ENCODE data around the gene PTPRO.

Gene PTPRO

DNA sequence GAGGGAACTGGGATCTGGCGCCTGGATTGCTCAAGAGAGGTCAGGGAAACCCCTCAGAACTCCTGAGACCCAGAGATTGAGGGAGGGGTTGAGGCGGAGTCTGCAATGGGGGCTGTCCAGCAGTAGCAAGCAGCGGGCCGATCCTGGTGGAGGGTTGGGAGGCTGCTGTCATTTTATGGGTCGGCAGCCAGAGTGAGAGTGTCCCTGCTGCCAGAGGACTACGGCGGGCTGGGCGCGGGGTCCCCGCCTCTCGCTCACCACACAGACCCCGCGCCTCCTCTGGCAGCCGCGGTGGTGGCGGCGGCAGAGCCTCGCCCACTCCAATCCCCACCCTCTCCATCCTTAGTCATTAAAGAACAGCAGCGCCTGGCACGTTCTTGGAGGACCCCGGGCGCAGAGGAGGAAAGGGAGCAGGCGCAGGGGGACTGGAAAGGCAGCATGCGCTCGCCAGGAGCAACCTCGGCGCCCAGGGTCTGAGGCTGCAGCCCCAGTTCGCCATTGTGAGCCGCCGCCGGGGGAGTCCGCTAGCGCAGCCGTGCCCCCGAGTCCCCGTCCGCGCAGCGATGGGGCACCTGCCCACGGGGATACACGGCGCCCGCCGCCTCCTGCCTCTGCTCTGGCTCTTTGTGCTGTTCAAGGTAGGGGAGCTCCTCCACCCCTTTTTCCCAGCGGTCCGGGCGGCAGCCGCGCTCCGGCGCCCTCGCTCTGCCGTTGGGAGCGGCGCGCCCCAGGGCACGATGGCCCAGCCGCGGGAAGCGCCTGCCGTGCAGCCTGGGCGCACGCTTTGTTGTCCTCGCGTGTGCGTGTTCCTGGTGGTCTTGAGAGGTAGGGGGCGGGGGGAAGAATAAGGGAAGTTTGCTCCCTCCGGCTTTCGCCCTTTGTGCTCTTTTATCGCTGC, at the start of gene PTPRO:
PTPRO (plus strand) TSS at position 345 of the 898 bp plus-strand sequence.
- DNase-seq: peak; percentile 56

DNA sequence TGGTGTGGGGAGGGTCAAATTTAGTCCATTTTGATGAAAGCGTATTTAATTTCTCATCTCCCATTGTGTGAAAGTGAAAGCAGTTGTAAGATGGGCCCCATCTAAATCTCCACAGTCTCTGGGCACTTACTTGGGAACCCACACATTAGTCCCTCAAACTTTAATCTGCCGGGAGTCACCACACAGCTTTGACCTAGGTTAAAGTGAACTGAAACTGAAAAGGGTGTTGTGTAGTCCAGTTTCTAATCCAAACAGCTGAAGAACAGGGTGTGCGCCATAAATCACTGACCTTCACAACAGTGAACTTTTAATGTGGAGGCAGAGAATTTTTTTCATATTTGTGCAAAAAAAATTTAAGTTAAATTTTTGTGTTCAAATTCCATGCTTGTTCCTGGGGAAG, 48.4 kb upstream of the PTPRO start:
- DNase-seq: no peak

DNA sequence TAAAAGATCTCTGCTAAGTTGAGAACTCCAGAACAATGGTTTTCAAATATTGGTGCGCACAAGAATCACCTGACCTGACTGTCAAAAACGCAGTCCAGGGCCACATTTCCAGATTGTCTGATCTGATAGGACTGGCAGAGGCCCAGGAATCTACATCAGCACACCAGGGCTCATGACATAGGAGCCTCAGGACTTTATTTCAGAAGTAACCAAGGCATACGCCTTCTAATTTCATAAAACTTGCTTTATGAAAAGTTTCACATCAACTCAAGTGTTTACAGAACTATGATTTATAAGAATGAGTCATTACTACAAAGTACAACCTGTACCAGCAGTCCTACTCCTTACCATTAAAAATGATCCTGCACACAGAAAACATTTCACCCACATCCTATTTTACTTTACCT, 47.7 kb upstream of the PTPRO start:
- no peak for DNase-seq

DNA sequence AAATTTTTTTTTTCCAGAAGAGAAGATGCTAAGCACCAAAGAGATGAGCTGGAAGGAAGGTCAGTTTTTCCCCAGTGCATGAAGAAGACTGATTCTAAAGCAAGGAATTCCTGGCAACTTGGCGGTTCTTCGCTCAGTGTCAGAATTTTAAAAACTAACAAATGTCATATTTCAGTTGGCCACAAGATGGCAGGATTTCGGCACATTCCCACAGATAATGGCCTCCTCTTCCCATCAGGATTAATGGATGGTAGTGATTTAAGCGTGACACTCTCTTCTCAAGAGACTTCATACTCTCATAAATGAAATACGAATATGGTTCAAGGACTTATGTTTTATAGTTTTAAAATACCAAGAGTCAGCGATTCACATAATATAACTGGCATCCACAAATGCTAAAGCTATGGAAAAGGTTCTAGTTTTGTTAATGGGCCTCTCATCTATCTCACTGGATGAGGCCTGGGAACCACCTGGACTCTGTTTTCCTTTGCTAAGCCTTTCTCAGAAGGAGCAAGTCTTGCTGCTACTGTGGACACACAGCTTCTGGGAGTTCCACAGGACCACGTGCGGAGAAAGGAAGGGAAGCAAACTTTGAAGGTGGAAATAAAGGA, 46.1 kb upstream of the PTPRO start:
- peak; percentile 41 for DNase-seq

DNA sequence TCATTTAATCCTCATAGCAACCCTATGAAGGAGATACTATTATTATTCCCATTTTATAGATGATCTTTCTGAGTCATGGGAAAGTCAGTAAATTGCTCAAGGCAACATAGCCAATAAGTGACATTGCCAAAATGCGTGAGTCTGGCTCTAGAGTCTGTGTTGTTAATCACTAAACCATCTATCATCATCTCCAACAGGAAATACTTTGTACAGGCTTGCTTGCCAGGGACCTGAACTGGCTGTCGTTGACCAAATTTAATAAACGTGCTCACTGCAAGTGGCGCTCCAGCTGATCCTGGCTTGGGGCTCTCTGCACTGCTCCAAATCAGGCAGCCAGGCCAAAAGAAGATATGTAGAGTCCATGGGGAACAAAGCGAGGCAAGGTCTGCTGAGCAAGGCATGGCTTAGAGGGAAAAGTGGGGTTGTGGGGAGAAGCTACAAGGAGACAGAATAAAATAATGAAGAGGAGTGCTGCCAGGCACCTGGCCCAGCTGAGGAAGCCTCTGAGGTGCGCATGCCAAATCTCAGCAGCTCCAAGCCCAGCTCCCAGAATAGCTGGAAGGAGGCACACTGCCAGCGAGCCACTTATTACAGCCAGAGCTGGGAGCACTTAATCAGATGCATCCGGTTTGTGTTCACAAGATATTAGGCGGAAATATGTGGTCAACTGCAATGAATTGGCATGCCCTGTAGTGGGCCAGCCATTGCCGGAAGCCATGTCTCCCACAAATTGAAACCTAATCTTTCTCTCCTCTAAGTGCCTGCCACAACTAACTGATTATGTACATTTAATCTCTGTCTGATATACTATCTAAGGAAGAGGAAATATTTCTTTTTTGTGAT, 43.3 kb upstream of the PTPRO start:
- DNase-seq: peak; percentile 53

DNA sequence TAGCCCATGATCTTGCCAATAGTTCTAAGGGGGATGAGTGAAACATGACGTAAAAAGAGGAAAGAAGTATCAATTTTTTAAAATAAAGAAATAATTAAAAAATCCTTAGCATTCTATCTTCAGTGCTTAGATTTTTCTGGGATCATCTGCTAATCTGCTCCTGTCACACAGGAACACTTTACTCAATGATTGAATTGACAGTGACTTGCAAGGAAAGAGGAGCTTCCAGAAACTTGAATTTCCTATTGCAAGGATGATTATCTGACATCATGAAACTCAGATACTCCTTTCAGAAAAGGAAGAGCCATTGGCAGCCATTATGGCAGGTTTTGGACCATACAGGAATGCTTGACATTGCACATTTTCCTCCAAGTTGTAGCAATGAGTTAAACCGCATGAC, 41.4 kb upstream of the PTPRO start:
- DNase-seq: no peak

DNA sequence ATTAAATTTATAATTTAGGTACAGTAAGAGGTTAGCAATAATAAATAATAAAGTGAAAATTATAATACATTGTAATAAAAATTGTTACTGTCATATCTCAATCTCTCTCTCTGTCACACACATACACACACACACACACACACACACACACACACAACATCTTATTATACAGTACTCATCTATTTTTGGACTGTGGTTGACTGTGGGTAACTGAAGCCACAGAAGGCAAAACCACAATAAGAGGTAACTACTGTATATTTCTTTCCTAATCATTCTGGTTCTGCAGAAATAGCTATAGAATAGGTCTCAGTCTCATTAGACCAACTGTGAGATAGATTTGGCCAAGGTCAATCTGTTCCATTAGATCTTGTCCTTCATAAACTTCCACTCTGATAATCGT, 33.1 kb upstream of the PTPRO start:
- DNase-seq: no peak

DNA sequence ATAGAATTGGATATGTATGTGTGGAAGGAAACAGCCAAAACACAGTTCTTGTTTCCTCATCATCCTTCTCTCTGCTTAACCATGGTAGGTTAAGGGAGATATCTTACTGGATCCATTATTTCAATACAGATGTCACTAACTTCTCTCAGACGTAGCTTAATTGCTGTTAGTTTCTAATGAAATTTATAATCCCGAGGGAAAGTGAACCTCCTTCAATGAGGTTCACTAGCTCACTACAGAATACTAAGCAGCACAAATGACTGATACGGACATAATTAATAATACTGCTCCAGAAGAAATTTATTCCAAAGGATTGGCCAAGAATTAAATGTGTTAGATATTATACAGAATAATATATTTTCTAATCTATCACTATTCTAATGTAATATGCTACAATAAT, 28.6 kb upstream of the PTPRO start:
- DNase-seq: no peak

DNA sequence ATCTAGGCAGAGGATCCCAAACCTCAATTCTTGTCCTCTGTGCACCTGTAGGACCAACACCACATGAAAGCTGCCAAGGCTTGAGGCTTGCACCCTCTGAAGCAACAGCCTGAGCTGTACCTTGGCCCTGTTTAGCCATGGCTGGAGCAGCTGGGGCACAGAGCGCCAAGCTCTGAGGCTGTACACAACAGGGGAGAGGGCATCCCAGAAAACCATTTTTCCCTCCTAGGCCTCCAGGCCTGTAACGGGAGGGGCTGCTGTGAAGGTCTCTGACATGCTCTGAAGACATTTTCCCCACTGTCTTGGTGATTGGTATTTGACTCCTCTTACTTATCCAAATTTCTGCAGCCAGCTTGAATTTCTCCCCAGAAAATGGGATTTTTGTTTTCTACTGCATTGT, 22.4 kb upstream of the PTPRO start:
- DNase-seq: no peak

DNA sequence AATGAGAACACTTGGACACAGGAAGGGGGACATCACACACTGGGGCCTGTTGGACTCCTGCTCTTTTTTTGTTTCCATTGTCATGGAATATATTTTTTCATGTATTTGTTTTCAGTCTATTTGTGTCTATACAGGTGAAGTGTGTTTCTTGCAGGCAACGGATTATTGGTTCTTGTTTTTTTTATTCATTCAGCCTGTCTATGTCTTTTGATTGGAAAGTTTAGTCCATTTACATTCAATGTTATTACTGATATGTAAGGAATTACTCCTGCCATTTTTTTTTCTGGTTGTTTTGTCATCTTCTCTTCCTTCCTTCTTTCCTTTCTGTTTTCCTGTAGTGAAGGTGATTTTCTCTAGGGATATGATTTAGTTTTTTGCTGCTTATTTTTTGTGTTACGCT, 18.0 kb upstream of the PTPRO start:
- DNase-seq: no peak

DNA sequence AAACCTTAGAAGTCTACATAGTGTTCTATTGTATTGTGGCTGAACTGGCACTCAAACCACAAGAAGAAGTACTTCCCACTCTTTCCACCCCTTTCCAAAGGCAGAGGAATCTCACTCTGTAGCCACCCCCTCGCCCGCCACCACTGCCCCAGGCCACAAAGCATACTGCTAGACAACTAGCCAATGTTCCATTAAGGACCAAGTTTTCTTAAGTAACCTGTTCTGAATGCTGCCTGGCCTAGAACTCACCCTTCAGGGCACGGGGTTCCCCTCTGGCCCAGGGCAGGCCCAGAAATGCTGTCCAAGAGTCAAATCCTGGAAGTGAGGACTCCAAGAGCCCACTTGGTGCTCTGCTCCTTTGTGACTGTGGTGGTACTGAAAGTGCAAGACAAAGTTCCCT, 15.7 kb upstream of the PTPRO start:
- no peak for DNase-seq

DNA sequence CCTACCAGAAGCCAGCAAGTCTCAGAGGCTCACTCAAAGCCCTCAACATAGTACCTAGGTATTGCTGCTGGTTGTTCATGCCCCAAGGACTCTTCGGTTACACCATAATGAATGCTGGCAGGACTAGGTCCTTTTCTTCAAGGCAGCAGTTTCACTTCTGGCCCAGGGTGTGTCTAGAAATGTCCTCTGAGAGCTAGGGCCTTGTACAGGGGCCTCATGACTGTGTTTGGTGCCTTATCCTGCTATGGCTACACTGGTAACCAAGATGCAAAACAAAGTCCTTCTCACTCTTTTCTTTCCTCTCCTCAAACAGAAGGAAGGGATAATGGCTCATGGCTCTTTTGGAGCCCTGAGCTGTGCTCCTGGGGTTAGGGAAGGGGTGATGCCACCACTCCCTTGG, 15.2 kb upstream of the PTPRO start:
- DNase-seq: no peak

DNA sequence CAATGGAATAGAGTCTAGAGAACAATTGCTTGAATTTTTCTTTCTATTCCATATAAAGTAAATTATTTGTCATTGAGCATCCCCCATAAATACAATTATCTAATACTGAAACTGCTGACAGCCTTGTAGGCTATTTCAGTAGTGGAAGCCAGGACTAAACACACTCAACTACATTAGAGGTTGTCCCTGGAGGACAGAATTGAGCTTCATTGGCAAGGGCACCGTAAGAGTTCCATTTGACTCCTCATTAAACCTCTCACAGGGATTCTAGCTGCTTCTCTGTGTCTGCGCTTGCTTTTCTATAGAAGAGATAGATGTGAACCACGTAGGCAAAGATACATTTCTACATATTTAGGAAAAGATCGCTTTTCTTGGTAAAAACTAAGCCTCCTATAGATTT, 3.5 kb upstream of the PTPRO start:
- DNase-seq: no peak

DNA sequence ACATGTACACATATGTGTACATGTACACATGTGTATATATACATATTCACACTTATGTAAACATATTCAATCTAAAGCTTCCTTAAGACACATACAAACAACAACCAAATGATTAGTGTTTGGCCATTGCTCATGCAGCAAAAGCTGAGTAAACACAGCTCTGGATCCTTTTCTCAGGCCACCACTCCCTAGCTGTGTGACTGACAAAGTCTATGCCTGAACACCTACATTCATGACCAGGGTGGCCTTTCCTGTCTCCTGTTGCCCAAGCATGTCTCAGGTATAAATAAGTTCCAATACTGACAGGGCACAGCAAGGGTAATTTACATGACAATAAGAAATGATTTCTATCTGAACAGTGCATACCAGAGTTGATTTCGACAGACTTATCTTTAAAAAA, 1.4 kb upstream of the PTPRO start:
- no peak for DNase-seq

DNA sequence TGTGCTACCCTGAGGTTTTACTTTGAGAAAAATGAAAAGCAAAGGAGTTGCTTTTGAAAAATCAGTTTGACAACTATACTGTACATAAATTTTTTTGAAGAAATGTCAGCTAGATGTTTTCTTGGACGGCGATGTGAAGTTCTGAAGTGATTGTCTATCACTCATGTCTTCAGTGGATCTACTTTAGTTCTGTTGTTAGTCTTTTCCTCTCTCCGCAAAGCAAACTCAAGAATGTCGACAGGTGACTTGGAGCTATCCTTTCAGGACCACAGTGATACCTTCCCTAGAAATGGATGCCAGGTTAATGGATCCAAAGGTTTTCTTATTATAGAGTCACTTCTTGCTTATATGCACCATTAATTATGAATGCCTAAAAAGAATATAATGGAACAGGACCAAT, 1.2 kb downstream of the PTPRO start:
- peak; percentile 11 for DNase-seq

DNA sequence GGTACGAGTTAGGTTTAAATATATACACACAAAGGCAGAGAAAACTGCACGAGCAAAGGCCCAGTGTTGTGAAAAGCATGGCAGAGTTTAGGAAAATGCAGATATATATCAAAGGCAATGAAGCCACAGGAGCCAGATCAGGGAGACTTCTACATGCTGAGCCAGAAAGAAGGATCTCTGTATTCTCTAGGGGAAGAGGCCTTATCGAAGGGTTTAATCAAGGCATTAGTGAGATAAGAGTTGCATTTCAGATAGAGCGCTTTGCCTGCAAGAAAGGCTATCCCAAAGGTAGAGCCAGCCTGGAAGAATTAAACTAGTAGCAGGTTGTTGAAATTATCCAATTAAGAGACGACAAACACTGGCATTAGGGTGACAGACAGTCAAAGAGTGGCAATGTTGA, 7.6 kb downstream of the PTPRO start:
- no peak for DNase-seq

DNA sequence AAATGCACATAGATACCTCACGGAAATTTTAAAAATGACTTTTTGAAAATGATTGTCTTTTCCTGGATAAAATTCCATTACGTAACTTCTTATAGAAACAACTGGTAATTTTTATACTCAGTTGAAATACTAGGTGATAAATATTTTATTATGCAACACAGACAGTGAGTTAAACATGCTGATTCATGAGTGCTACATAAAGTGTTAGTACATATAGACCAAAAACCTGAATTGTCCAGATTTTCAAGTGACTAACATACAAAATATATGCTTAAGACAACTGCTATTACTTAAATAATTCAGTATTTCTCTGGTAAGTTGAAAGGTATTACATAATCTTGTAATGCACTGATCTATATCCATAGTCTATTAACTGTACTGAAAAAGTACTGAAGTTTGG, 11.9 kb downstream of the PTPRO start:
- DNase-seq: no peak

DNA sequence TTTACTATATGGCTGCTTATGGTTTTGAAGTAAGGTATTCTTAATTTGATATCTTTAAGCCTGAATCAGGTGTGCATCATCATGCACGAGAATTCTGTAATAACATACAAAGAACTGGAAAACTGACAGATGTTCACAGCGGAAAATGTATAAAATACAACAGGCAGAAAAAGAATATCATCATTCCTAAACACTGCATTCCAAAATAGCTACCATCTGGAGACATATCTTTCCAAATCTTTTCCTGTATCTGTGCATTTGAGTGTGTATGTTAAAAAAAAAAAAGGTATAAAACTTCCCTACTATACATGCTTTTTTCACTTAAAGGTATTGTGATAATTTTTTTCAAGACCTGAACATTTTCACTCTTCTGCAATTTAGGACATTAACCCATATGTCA, 13.7 kb downstream of the PTPRO start:
- no peak for DNase-seq

DNA sequence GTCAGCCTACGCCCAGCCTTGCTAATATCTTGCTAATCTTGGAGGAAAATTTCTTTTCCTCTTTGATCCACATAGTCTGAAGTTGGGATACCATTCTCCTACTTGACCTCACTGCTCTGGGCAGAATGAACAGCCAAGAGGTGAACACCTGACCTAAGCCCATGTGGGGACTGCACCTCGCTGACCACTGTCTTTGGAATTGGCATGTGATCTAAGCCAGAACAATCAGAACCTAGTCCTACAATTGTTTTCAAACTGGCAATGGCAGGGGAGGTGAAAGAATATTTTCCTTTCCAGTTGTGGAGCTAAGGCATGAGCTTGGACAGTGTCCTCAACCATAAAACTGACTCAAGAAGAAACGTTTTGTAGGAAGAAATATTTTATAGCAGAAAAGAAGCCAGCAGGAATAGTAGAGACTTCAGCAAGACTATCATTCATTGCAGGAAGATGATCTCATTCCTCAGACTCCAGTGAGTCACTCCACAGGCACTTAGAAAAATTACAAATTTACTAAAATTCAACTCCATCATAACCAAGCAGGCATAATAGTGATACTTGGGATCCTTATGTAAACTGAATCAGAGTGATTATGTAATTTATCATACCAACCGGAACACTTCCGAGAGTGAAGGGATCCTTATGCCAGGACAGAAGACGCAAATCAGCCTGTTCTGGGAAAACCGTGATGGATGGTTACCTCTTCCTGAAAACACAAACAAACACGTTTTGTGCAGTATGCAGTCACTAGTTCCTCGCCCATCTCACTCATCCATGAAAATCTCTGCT, 14.7 kb downstream of the PTPRO start:
- DNase-seq: no peak

DNA sequence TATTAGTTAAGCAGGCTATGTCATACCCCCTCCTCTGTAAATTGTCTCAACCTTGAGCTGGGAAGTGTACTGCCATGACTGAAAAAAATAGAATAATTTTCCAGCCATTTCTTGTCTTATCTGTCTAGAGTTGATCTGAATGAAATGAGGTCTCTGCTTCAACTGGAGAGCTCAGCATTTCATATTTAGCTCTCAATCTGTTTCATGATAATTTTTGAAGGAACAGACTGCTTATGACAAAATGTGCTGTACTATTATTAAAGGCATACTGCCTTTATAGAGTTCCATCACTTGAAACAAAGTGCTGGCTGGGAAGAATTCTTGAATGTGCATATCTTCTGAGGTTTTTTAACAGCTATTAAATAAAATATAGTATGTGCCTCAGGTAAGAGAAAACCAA, 19.1 kb downstream of the PTPRO start:
- DNase-seq: no peak

DNA sequence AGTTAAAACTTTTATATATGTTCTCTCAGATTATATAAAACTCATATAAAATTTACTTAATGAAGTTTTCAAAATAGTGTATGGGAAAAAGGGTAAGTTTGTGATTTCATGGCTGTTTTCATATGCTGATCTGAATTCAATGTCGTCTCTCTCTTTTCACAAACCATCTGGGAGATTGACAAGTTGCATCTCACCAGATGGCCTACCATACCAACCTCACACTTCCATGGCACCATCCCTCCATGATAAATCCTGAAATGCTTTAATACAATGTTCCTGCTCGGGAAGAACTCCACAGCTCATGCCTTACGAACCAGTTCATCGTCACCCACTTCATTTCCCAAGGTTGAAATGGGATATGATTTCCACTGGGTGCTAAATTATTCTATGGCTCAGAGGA, 22.3 kb downstream of the PTPRO start:
- no peak for DNase-seq

DNA sequence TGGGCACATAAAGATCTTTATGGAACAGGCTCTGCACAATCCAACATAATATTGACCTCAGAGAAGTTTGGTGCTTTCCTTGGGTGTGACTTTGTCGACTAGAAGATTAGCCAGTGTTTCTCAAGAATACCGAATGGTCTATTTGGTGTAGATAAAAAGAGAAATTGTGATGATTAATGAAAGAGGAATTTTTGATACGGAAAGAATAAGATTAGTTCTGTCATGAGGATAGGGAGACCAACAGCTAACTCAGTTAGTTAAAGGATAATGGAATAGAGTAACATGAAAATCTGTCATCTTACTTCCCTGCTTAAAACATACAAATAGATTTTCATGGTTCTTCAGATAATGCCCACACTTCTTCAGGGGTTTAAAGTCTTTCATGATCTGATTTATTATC, 24.2 kb downstream of the PTPRO start:
- no peak for DNase-seq

DNA sequence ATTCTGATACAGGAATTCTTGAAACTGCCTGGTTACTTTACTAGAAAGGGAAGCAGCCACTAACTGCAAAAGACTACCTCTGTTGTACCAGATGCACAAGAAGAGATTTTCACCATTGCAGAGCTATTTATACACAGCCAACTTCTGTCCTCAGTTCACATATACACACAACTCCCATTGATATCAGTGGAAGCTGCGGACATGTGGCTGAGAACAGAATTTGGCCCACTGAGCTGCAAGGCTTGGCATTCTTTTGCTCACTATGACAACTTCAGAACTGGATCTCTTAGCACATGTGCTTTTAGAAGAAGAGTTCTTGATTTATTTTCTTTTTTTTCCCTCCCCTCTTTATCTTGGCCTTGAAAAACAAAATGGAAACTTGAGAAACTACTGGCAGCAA, 28.3 kb downstream of the PTPRO start:
- no peak for DNase-seq

Measured in NCI-H510A treated with DMSO at 0.1 percent for 48 hours (cell line).